Hepatocyte (in vitro differentiated cells): ENCODE data around the gene IL13RA1.

ENCODE experiments used
- EZH2 ChIP-seq: fragments of 200-600 bp; sonication (generic); IDR thresholded peaks from 2 replicates; pipeline ENCODE4 v1.6.1; 2016; ENCODE audit warnings: antibody characterized with exemption, mild to moderate bottlenecking, borderline replicate concordance
- EZH2phosphoT487 ChIP-seq: fragments of 200-600 bp; sonication (generic); IDR thresholded peaks from one replicate; pipeline ENCODE4 v1.6.1; 2018; ENCODE audit warnings: antibody characterized with exemption, mild to moderate bottlenecking, low read depth, moderate library complexity; ENCODE audit not compliant: unreplicated experiment, severe bottlenecking
- TF ChIP-seq, protein P1 (sequence below): fragments of 200-600 bp; sonication (generic); IDR thresholded peaks from 2 replicates; pipeline ENCODE4 v1.5.1; 2016; ENCODE audit warnings: antibody characterized with exemption, mild to moderate bottlenecking; ENCODE audit not compliant: poor library complexity

DNA sequence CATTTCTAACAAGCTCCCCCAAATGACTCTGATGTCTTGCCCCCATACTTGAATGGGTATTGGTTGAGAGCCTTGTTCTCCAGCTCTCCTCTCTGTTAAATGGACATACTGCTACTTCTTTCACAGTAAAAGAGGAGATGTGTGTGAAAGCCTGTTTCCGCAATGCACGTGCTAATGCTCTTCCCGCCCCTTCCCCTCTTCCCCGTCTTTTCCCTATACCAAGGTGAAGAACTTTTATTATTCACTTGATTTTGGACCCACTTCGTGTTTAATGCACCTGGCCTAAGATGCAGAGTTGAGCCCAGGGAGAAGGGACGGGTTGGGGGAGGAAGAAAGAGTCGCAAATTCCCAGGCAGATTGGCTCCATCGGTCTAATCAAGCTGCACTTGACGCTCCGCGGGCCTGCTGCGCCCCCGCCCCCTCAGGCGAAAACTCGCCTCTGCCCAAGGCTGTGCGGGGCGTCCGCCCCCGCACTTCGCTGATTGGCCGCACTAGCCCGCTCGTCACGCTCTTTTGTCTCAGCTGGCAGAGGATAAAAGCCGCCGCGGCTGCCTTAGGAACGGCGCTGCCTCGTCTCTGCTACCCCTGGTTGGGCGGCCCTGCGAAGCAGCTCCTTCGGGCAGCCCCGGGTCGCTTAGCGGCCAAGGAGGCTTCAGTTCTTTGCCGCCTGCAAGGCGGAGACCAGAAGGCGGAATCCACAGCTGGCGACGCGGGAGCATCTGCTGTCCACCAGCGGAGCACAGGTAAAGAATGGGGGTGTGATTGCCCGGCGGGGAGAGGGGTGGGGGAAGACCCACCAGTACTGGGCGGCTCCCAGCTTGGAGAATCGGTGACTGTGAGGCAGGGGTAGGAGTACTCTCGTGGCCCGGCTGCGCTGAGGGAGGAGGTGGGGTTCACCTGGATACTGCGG lies 96.1 kb downstream of the IL13RA1 start, which contains the start of gene ZCCHC12:
- TF ChIP-seq, protein P1, sequence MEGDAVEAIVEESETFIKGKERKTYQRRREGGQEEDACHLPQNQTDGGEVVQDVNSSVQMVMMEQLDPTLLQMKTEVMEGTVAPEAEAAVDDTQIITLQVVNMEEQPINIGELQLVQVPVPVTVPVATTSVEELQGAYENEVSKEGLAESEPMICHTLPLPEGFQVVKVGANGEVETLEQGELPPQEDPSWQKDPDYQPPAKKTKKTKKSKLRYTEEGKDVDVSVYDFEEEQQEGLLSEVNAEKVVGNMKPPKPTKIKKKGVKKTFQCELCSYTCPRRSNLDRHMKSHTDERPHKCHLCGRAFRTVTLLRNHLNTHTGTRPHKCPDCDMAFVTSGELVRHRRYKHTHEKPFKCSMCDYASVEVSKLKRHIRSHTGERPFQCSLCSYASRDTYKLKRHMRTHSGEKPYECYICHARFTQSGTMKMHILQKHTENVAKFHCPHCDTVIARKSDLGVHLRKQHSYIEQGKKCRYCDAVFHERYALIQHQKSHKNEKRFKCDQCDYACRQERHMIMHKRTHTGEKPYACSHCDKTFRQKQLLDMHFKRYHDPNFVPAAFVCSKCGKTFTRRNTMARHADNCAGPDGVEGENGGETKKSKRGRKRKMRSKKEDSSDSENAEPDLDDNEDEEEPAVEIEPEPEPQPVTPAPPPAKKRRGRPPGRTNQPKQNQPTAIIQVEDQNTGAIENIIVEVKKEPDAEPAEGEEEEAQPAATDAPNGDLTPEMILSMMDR = no peak
- TF ChIP-seq EZH2 (peak; percentile 57), EZH2phosphoT487 (no peak)
